HuH-7 (cell line): Measurements from ENCODE around the gene SELENOM.

ENCODE experiments used
- DNase-seq: peaks from one replicate; pipeline ENCODE4 v3.0.0; 2011; ENCODE audit warnings: low spot score

Gene SELENOM, protein sequence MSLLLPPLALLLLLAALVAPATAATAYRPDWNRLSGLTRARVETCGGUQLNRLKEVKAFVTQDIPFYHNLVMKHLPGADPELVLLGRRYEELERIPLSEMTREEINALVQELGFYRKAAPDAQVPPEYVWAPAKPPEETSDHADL

DNA sequence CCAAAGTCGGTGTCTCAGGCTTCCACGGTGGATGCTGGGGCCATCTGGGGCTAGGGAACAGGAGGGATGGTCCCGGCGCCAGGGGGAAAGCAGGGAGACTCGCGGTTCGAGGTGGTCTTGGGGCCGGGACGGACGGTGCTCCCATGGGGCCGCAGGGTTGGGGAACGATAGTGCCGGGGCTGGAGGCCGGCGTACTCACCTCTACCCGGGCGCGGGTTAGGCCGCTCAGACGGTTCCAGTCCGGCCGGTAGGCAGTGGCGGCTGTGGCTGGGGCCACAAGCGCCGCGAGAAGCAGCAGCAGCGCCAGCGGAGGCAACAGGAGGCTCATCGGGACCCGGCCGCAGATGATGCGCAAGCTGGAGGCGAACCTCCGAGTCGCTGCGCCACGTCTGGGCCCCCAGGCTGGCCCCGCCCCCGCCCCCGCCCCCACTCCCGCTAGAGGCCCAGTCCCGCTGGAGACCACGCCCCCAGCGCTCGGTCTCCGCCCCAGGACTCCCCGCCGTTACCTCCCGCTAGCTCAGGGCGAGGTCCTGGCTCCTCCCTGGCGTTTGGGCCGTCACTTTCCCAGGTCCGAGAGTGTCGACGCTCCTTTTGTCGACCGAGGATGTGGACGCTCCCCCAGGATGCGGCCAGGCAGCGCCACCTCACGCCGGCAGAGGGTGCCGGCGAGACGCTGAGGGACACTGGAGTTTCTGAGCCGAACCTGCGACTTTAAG, at the start of gene SELENOM:
SELENOM (minus strand) TSS at position 391 of the 716 bp plus-strand sequence; CDS start at position 328, 63 bp downstream.
- peak; percentile 100 for DNase-seq

DNA sequence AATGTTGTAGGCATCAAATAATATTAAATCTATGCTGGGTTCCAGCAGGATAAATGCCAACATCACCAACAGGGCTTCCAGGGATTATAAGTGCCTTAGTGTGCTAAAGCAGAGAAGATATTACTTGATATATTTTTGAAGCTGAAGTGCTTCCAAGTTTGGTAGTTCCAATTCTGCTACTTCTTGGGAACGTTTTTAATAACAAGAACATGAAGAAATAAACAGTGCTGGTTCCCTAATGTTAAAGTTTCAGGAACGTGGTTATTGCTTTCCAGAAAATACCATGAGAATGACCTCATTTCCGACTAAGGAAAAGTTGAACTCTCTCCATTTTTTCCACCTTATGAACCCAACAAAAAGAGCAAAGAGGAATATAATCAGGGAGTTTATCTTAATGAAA, 48.1 kb upstream of the SELENOM start:
- DNase-seq: no peak

DNA sequence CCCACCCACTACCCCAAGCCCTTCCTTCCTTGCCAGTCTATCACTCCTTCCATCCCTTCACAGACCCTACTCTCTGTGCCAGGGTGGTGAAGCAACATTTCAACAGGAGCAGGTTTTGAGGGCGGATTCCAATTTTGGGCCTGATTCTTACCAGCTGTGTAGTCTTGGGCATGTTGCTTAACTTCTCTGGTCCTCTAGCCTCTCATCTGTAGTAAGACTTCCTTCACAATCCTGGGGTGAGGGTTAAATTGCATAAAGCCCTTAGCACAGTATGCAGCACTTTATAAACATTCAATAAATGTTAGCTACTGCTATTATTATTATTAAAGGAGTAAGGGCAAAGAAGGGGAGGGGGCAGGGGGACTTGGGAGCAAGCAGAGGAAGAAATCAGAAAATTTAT, 47.6 kb upstream of the SELENOM start:
- no peak for DNase-seq

DNA sequence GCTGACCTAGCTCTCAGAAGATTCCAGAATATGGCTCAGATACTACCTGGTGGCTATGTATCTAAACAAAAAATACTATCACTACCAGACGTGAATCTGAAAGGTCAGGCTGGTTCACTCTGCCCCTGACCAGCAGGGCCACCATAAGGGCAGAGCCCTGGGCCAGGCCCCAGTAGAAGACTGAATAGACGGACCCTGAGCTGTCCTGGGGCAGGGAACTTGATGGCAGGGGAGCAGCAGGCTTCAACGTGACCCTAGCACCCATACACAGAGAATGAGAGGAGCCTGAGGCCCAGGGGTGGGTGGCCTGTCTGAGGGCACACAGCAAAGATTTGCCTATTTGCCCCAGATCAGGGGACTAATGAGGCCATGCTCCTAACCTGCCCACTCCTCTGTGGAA, 46.0 kb upstream of the SELENOM start:
- no peak for DNase-seq

DNA sequence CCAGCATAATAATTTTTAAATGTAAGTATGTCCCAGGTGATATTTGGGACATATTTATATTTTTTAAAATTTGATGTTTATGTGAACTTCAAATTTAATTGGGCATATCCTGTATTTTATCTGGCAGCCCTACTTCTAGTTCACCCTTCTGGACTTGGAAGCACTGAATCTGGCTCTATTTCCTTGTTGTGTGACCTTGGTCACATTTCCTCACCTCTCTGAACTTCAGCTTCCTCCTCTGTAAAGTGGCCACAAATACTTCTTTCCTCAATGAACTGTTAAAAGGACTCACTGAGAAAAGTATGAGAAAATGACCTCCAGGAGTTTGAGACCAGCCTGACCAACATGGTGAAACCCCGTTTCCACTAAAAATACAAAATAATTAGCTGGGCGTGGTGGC, 44.5 kb upstream of the SELENOM start:
- DNase-seq: no peak

DNA sequence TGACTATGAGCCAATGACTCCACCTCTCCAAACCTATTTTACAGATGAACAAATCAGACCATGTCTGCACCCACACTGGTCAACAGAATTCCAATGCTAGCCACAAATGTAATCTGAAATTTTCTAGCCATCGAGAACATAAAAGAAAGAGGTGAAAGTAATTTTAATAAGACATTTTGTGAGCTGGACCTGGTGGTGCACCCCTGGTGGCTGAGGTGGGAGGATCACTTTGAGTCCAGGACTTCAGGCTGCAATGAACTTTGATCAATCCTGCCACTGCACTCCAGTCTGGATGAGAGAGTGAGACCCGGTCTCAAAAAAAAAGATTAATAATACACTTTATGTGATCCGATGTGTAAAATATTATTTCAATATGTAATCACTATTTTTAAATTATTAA, 43.2 kb upstream of the SELENOM start:
- DNase-seq: peak; percentile 73

DNA sequence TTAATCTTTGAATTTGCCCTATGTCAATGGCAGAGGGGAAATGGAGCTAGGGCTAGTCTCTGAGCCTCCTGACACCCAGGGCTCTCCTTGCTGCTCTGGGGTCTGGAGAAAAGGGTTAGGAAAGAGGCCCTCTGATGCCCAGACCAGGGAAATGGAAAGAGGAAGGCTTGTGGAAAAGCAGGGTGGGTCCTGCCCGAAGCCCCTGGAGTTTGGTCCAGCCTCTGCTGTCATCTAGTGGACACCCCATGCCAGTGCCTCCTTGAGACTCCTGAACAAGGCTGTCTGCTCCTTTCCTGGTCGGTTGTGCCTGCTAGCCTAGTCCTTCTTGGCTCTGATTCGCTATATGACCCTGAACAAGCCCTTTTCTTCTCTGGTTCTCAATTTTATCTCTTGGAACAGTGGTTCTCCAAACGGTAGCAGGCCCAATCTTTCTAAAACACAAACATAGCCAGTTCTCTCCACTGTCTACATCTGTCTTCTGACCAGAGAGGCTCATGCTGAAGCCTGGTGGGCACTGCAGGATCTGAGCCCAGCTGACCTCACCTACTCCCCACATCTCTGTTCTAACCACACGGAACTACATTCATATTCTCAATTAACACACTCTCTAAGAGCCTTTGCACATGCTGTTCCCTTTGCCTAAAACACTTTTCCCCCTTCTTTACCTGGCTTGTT, 41.7 kb upstream of the SELENOM start:
- peak; percentile 97 for DNase-seq

DNA sequence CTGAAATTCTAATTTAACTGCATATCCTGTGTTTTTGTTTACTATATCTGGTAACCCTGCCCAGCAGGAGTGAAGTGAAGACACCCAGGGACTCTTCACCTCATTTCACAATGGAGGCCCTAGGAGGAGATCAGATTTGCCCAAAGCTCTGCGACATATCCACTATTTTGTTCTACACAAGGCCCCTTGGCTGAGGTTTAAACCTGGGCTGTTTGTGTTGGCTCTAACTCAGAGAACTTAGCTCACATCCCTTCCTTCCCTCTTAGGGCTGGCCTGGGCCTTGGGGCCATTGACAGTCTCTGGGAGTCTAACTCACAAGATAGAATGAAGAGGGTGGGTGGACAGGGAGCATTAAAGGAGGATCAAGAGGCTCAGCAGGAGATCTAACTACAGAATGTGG, 41.1 kb upstream of the SELENOM start:
- DNase-seq: peak; percentile 20

DNA sequence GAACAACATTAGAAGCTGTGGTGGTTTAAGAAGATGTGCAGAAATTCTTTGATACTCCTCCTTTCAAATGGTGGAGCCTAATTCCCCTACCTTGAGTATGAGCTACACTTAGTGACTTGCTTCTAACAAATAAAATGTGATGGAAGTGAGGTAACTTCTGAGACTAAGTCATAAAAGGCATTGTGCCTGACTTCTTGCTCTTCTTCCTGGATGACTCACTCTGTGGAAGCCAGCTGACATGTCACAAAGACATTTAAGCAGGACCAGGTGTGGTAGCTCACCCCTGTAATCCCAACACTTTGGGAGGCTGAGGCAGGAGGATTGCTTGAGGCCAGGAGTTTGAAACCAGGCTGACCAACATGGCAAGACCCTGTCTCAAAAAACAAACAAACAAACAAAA, 36.9 kb upstream of the SELENOM start:
- peak; percentile 22 for DNase-seq

DNA sequence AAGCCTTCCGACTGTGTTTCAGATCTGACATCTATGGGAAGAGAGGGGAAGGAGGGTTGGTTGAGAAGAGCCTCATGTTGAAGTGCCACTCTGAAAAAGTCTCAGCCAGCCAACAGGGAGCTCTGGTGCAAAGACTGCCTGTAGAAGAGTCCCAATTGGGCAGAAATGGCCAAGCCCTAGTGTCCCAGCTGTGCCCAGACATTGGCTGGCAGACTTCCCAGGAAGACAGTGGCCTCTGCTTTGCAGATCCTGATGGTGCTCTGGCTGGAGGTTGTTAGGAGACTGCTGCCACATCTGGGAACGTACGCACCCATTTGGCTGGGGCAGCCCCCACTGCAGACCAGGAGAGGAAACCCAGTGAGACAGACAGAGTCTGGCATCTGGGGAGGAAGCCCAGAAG, 36.2 kb upstream of the SELENOM start:
- DNase-seq: no peak

DNA sequence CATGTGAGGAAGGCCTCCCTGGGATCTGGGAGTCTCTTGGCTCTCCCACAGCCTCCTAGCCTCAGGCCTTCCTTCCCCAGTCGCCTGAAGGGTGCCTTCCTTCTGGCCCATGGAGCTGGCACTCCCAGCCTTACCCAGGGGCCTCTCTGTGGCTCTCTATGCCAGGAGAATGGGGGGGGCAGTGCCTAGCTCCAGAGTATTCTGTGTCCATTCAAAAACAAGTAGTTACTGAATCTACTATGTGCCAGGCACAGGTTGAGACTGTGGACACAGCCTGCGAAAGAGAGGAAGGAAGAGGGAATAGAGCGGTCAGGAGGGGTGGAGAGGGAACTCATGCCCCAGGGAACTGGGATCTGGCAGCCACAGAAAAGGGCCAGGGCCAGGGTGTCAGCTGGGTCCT, 35.7 kb upstream of the SELENOM start:
- no peak for DNase-seq

DNA sequence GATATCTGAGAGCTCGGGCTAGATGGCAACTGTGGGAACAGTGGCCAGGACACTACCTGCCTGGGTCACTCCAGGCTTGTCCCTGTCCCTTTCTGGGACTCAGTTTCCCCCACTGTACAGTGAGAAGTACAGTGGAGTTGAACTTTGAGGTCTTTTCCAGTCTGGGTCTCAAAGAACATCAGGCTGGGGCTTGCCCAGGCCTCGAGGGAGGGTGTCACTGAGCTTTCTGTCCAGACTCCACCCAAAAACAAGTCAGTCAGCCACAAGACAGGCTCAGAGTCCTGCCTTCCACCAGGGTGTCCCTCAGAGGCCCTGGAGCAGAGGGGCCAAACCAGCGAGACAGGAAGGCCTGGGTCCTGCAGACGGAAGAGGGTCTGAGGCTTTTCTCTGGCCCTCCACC, 34.9 kb upstream of the SELENOM start:
- DNase-seq: no peak

DNA sequence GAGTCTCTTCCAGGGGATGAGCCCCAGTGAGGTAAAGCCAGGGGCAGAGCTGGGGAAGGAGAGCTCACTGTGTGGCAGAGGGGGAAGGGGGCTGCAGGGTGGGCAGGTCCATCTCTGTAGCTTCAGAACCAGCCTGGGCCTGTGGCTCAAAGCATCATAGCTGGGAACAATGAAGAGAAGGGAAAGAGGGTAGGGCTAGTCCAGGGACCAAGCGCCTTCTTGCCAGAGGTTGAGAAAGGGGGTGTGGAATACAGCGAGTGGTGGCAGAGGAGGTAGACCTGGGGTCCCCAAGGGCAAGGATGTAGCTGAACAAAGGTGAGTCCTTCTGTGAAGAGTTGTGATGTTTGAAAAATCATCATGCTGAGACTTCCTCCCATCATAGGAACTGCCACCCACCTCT, 34.2 kb upstream of the SELENOM start:
- DNase-seq: no peak

DNA sequence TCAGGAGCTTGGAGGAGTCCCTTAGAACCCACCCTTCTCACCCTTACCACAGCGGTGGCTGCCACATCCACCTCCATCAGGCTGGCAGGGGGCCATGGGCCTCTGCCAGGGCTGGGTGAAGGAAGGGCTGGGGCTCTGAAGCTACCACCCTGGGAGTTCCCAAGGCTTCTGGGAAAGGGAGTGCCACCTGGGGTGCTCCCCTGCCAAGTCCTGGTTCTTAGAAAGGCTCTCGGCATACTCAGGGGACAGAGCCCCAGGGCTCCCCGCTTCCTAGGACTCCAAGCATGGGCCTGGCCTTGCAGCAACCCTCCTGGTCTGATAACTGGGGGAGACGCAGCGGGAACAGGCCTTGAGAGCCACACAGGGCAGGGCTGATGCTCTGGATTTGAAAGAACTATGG, 33.4 kb upstream of the SELENOM start:
- DNase-seq: no peak

DNA sequence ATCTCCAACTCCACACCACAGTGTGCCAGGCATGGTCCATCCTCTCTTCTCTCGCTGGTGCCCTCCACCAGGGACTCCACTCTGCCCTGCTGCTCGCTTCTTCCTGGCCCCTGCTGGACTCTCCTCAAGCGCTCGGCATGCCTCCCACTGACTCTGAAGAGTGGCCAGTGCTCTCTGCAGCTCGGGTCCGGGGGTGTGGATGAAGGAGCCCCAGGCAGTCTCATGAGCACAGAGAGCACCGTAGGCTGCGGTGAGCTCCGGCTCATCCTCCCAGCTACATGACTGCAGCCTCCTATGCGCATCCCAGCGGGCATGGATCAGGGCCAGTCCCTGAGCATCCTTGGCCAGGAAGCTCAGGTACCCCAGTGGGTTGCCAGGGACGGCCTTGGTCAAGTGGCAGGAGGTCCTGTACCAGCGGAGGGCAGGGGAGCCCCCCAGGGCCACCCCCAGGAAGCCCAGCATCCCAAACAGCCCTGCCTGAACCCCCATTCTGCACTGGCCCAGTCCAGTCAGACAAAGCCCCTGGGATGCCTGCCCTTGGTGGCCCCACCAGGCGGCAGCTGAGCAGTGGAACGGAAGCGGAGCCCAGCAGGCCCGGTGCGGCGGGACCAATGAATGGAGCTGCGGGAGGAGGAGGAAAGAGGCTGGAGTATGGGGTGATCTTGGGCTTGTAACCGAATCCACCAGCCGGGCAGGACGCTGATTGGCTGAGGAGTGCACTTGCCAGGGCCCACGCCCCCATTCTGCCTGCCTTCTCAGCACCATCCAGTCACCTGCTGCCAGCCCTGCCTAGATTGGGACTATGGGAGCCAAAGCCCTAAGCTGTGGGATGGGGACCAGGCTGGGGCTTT, 32.7 kb upstream of the SELENOM start, which contains the start of gene PLA2G3:
PLA2G3 (minus strand) TSS at position 643 of the 851 bp plus-strand sequence; CDS start at position 489, 154 bp downstream.
- DNase-seq: peak; percentile 34

DNA sequence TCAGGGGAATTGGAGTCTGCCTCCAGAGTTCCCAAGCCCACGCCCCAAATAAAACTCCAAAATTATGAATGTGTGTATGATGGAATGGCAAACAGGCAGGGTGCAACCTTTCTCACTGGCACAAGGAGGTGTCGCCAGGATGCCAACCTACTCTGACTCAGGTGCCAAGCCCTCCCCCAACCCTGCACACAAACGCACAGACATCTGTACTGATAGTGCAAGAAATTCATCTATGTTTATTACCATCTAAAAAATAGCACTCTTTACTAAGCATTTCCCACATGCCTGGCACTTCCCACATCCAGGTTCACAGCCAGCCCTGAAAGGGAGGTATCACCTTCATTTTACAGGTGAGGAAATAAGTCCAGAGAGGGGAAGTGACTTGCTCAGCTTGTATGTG, 31.7 kb upstream of the SELENOM start:
- DNase-seq: no peak

DNA sequence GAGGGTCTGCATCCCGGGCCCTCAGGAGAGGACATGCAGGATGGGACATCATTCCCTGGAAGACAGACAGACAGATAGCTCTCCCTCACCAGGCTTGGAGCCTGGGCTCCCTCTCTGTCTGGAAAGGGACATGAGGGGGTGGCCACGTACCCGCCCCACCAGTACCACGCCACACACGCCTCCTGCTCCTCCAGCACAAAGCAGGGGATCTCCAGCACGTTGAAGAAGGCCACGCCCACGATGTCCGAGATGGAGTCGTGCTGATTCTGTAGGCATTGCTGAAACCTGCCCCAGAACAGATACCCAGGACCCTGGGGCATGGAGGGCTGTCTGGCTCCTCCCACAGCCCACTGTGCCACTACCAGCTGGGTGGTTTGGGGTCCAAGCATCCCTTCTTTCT, 30.8 kb upstream of the SELENOM start:
- peak; percentile 20 for DNase-seq

DNA sequence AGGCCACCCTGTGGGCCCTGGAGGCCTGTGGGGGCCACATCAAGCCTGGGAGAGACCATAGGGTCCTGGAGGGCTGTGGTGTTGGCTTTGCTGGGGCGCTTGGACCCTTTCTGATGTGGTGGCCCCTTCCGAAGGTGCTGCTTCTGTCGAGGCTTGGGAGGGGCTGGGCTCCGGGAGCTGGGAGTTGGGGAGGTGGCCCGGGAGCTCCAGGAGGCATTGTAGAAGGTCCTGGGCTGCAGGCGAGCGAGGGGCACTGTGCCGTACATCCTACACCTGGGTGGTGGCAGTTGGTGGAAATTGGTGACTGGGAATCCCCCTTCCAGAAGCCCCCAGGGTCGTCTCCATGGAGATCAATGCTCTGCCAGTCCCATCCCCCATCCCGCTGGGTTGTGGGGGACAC, 30.4 kb upstream of the SELENOM start:
- peak; percentile 16 for DNase-seq

DNA sequence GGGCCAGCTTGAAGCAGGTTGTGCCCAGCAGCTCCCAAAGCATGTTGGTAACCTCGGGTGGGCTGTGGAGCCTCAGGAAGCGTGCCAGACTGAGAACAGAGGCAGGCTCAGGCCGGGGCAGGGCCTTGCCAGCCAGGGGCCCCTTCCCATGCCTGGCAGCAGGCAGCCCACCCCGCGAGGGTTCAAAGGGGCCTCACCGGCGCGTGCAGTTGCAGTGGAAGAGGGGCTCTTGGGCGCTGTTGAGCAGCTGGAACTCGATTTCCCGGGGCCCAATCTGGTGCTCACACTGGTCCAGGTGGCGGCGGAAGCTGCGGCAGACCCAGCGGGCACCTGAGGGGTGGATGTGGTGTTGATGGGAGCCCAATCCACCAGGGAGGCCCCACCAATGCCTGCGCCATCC, 29.3 kb upstream of the SELENOM start:
- no peak for DNase-seq

DNA sequence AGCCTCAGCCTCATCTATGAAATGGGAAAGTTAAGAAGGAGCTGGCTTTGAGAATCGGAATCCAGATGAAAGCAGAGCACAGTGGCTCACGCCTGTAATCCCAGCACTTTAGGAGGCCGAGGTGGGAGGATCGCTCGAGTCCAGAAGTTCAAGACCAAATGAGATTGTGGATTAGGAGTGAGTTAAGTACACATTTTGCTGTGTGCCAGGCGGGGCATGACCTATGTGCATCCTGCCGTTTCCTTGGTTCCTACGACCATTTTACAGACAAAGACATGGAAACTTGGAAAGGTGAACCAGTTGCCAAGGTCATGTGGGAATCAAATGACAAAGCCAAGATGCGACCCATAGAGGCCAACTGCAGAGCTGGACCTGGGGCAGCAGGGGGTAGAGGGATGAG, 28.8 kb upstream of the SELENOM start:
- no peak for DNase-seq

DNA sequence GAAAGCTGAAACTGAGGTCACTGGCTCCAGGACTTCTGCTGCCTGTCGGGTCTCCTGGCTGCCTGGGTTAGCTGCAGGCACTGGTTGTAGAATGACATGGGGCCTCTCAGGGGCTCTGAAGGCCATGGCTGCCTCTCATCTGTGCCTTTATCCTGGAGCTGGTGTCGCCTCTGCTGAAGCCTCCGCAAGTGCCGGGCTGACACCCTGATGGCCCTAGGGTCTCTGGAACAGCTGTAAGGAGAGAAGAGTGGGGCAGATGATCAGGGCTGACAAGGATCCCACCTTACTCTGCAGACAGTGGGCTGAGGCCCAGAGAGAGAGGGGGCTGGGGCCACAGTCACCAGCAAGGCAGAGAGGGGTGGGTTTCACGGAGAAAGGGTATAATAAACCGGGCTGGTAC, 28.3 kb upstream of the SELENOM start:
- peak; percentile 30 for DNase-seq

DNA sequence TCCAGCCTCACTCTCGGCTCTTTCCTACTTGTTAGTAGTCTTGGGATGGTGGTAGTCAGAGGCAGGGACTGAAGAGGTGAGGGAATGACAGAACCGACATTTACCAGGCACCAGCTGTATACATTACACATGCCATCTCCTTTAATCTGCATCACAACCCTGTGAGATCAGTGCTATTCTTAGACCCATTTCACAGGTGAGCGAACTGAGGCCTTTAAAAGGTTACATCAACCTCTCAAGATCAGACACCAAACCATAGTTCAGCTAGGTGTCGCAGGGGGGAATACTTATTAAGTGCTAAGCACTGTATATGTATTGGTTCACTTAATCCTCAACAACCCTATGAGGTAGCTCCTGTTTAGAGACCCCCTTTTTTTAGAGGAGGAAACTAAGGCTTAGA, 27.3 kb upstream of the SELENOM start:
- no peak for DNase-seq

DNA sequence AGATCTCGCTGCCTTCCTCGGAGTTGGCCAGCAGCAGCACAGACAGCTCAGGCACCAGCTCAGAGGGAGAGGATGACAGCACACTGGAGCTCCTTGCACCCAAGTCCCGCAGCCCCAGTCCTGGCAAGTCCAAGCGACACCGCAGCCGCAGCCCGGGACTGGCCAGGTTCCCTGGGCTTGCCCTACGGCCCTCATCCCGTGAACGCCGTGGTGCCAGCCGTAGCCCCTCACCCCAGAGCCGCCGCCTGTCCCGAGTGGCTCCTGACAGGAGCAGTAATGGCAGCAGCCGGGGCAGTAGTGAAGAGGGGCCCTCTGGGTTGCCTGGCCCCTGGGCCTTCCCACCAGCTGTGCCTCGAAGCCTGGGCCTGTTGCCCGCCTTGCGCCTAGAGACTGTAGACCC, 26.5 kb upstream of the SELENOM start:
- peak; percentile 19 for DNase-seq
